LNCAP (cell line): ENCODE results near the gene OSBPL10.

ENCODE experiments used
- TF ChIP-seq, protein P1 (sequence below): fragments of 450-650 bp; IDR thresholded peaks from 2 replicates; pipeline ENCODE4 v1.5.1; 2017; ENCODE audit warnings: mild to moderate bottlenecking

OSBPL10 gene

DNA sequence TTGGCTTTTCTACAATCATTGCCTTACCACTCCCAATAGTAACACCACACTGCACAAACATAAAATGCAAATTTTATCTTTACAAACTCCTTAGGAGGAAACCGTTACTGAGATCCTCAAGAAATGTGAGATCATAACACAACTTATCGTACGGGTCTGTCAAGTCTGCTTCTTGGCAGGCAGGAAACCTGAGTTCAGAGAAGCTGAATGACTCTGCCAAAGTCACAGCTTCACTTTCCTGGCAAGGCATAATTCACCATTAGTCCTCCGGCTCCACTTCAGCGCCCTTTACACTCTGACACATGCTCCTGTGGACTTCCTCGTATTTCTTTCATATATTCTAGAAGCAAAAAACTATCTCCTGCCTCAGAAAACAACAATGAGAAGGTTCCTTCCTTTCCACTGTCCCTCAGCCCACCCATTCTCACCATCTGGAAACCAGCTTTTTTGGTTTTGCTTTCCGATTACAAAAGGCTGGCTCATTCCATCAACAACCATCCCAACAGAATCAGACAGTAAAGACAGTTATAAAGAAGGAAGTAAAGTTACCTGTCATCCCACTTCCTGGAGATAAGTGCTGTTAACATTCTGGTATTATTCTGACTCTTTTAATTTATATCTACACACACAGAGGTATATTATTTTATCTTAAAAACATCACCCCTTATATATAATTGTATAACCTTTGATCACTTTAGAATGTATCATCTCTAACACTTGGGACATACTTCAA lies 225.0 kb downstream of the OSBPL10 start:
- TF ChIP-seq, protein P1, sequence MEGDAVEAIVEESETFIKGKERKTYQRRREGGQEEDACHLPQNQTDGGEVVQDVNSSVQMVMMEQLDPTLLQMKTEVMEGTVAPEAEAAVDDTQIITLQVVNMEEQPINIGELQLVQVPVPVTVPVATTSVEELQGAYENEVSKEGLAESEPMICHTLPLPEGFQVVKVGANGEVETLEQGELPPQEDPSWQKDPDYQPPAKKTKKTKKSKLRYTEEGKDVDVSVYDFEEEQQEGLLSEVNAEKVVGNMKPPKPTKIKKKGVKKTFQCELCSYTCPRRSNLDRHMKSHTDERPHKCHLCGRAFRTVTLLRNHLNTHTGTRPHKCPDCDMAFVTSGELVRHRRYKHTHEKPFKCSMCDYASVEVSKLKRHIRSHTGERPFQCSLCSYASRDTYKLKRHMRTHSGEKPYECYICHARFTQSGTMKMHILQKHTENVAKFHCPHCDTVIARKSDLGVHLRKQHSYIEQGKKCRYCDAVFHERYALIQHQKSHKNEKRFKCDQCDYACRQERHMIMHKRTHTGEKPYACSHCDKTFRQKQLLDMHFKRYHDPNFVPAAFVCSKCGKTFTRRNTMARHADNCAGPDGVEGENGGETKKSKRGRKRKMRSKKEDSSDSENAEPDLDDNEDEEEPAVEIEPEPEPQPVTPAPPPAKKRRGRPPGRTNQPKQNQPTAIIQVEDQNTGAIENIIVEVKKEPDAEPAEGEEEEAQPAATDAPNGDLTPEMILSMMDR = no peak

DNA sequence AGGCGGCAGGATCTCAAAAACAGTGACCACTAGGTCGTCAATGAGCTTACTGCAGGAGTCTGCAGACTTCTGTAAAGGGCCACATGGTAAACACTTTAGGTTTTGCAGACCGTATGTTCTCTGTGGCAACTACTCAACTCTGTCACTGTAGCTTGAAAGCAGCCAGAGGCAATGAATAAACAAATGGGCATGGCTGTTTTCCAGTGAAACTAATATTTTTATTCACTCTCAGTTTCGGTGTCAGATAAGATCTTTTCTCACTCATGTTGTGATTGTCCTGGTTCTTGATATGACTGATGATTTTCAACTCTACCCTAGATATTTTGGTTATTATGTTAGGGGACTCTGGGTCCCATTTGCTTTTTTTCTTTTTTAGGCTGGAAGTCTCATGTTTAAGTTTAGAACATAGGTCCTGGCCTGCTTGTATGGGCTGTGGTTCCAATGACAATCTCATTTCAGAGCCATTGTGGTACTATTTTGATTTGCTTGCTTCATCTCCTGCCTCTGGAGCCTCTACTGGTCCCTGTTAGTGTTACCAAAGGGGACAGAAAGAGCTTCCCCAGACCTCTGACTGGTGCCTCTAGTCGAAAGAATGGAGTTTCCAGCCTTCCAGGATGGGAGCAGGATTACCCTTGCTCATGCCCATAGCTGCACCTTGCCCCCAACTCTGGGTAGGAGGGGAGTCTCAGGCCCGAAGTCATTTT lies 226.3 kb downstream of the OSBPL10 start:
- TF ChIP-seq, protein P1 = no peak

DNA sequence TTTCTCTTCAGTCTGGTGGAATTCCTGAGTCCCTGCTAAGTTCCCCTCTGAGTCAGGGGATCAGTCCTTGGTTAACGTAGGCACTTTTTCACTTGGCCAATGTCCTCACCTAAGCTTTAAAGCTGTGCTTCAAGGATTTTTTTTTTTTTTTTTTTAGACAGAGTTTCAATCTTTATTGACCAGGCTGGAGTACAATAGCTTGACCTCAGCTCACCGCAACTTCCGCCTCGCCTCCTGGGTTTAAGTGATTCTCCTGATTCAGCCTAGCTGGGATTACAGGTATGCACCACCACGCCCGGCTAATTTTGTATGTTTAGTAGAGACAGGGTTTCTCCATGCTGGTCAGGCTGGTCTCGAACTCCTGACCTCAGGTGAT lies 228.0 kb downstream of the OSBPL10 start:
- TF ChIP-seq, protein P1 = no peak

DNA sequence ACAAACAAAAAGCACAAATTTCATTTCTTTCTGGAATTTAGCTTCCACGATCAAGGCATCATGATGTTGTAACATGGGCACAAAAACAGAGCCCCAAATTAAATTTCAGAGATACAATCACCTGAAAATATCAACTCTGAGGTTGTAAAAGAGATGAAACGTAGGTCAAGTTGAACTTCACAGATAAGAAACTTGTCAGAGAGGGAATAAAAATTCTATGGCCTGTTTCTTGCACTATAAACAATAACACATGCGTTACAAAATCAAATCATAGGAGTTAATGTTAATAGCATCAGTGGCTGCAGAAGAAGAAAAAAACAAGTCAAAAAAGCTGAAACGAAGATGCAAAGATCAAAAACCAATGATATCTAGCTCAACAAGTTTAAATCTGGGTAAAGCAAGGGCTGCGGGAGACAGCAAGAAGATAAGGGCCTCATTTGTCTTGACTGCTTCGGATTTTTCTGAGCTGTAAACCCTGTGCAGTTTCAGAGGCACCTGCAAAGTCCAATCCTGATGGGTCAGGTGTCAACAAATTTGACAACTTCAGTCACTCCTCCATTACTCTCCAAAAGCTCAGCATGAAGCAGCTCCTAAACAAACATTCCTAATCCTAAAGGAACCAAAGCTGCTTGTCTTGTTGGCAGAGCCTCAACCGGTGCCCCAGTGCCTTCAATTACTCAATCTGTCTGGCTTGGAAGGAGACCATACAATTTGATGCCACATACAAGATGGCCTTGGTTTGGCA lies 228.6 kb downstream of the OSBPL10 start:
- TF ChIP-seq, protein P1 = no peak

DNA sequence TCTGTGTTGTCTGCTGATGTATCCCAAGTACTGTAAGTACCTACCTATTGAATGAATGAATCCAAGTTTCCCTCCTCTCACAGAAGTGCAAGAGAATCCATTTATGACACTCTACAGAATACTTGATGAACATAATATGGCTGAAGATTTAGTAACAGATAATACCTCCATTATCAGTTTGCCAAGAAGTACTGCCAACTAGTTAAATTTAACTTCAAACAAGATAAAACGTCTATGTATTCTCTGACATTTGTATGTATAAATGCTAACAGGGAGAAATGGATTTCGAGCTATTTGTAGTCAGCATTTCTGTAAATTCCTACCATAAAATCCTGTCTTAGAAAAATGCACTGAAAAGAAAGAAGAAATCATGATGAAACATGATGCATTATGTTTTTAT lies 230.7 kb downstream of the OSBPL10 start:
- TF ChIP-seq, protein P1 = no peak

DNA sequence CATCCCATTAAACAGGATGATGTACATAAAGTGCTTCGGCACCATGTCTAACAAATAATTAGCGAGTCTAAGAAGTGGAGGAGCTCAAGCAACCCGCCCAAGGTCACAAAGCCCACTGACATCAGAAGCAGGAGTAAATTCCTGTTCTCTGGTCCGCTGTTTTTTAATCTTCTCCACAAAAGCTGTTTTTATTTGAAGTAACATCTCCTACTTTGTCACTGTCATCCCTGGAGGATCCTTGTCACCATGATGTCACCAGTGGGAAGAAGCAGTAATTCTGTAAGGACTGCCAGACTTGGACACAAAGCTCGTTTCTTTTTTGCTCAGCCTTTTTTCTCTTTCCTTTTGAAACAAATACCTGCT lies 232.1 kb downstream of the OSBPL10 start:
- TF ChIP-seq, protein P1 = no peak

DNA sequence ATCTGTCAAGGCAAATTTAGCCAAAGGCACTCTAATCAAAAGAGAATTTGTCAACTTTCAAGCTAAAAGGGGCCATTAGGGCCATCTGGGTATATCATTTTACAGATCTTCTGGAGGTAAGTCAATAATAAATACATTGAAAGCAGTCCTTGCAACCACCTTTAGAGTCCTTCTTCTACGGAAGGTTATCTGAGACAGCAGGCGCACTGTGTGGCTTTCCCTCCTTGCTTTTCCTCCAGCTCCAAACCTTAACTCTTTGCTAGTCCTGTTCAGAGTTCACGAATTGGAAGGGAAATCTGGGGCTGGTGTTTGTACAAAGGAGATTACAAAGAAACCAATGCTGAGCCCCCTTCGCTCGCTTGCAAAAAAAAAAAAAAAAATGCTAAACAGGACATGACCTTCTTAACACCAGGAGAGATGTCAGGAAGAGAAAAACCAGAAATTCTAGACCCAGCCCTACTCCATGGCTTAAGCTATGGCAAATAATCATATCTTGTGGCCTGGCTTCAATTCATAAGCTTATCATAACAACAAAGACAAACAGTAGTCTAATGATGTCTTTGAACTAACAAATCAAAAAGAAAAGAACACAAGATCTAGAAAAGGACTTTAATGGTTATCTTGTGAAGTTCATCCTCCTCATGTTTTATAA lies 232.7 kb downstream of the OSBPL10 start:
- TF ChIP-seq, protein P1 = no peak
